PC-9 (cell line): ENCODE measurements around the gene MRPL1.

Source experiments
- CTCF ChIP-seq: fragments of 200-600 bp; sonication (generic); conservative IDR thresholded peaks from 2 replicates; pipeline ENCODE4 v1.6.1; 2017; ENCODE audit warnings: mixed run types, antibody characterized with exemption, mild to moderate bottlenecking, moderate library complexity
- EZH2 ChIP-seq: fragments of 200-600 bp; sonication (generic); IDR thresholded peaks from 2 replicates; pipeline ENCODE4 v1.8.0; 2017; ENCODE audit warnings: antibody characterized with exemption, low read depth

- TF ChIP-seq CTCF = no peak
- no peak for TF ChIP-seq EZH2
Observed at GRCh38 chr4:77818602-77819403, 43.8 kb upstream of the MRPL1 start, which contains the start of gene CNOT6L.
